Medulla oblongata (tissue), 1 donor: ENCODE results near the gene ANKFY1.
"Not testable (repeated sequence)": the region's sequence is repeated elsewhere in the genome, so short reads cannot be mapped to it uniquely, and the experiment has no call there.

ENCODE experiments used
- DNase-seq: peaks from one replicate; pipeline ENCODE4 v3.0.0-alpha.2; 2015; ENCODE audit errors: extremely low spot score

Gene ANKFY1

DNA sequence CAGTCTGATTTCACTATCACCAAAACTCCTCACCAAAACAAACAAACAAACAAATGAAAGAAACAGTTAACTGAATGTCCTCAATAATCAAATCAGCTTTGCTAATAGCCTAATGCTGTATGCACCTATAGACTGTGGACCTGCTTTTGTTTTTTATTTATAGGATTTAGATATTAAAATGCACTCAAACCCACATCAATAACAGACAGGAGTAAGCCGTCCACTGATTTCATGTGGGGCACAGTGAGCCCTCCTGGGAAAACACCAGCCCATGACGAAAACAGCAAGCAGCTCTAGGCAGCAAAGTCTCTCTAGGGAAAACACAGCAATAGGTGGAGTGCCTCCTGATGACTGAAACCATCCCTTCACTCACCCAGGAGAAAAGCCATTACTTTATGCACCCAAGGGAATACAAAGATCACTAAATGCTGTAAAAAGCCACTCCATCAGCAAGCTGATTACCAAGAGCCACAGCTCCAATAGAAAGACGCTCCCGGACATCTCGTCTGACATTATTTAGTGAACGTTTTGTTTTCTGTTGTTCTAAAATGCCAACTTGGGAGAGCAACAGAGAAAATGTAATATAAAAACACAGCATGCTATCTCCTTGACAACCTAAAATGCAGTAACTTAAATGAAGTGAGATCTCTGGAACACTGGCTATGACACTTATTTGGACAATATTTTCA is 47.8 kb downstream of the ANKFY1 start:
- DNase-seq = no peak

DNA sequence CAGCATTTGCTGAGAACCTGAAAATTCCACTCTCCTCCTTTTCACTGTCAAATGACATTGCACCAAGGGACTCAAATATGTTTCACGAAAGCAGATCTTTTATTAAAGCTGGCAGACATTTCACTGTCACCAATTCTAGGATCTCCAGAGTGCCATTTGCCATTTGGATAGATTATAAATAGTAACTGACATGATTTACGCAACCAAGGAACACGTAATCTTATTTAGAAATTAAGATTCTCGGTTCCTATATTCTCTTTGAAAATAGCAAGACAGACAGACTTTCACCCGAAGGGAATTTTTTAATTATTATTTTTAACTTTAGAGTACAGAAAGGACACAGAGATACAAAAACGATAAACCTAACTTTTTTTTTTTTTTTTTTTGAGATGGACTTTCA is 49.6 kb downstream of the ANKFY1 start:
- DNase-seq = no peak

DNA sequence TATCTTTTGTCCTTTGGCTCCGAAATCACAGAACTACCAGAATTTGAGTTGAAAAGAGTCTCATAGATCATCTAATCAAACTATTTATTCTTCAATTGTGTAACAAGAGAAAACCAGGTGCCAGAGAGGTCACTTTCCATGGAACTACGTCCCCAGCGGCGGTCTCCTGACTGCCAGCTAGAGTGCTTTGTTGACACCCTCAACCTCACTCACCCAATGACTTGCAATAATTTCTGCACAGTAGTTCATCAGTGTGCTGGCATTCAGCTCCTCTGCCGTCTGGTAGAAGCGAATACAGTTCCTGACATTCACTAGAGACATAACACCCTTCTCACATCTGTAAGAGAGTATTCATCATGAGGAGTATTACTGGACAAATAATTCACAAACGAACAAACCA is 54.2 kb downstream of the ANKFY1 start:
- DNase-seq = peak; percentile 57

DNA sequence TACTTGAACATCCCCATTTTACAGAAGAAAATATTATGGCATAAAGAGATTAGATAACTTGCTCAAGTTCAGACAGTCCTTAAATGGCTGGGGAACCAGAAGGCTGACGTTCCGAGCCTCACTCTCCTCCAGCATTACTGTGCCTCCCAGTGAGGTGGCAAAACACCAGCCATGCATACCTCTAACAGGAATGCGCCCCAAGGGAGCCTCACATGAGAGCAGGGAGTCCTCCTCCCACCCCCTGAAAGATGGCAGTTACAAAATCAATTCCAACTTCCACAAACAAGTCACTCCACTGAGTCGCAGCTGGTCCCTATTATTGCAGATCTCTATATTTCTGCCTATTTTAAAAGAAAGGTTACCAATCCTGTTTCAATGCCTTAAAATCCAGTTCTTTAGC is 55.5 kb downstream of the ANKFY1 start:
- DNase-seq = no peak

DNA sequence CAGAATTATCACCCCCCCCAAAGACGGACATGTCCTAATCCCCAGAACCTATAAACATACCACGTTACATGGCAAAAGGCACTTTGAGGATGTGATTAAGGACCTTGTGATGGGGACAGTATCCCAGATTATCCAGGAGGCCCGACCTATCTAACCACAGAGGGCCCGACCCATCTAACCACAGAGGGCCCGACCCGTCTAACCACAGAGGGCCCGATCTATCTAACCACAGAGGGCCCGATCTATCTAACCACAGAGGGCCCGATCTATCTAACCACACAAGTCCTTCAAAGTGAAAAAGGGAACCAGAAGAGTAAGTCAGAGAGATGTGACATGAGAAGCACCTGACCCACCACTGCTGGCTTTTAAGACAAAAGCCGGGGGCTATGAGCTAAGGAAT is 56.8 kb downstream of the ANKFY1 start:
- DNase-seq = no peak

DNA sequence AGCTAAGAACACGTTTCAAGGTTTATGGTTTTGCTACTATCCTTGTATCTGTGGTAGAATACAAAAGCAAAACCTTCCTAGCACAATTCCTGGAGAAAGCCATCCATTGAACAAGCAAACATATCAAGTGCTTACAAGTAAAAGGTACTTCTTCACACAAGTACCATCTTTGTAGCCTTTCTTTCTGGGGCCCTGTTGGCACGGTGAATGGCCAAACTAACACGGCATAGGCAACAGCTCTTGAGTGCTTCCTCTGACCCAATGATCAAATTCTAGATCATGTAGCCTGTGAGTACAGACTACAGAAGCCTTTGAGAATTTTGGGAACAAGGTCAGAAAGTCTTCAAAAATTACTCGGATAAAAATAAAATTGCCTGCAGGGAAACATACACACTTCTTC is 57.9 kb downstream of the ANKFY1 start:
- no peak for DNase-seq

DNA sequence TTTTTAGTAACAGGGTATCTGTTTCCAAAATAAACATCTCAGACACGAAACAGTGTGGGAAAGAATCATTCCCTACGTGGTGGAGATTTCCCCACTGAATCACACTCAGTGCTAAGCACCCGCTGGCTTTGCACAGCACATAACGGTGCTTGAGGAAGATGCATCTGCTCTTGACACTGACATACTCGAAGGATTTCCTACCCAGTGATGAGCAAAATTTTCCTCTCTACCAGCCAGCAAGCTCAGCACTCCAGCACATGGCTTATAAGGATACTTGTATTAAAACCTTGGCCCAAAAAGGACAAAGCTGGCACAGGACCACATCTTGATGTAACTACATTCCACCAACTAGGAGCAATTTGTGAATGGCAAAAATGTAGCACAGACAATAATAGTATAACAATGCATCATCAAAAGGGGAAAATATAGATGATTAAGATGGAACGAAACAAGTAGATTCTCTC is 59.0 kb downstream of the ANKFY1 start:
- no peak for DNase-seq

DNA sequence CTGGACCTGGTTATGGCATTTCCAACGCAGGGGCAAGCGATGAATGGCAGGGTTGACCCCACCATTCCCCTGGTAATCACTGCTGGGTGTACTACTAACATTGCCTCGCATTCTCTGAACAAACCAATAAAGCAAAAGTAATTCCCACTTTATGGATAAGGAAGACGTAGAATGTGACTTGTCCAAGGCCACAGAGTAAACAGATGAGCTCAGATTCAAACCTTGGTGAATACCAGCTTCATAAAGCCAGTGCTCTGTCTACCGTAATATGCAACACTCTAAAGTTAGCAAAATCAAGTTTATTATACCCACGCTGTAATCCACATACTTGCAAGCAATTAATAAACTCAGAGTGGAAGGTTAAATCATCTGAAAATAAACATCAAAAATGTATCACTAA is 59.6 kb downstream of the ANKFY1 start:
- DNase-seq = no peak

DNA sequence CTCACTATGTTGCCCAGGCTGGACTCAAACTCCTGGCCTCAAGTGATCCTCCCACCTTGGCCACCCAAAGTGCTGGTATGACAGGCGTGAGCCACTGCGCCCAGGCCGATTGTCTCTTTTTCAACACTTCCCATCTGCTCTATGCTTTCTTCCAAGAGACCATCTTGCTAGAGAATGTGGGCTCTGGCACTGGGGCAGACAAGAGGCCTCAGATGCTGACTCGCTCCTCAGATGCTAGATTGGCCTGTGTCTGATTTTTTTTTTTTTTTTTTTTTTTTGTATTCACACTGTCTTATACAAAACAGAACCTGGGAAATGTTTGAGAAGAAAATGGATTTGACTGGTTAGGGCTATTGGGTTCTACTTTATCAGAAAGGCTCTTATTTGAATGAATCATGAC is 62.6 kb downstream of the ANKFY1 start:
- DNase-seq = no peak

DNA sequence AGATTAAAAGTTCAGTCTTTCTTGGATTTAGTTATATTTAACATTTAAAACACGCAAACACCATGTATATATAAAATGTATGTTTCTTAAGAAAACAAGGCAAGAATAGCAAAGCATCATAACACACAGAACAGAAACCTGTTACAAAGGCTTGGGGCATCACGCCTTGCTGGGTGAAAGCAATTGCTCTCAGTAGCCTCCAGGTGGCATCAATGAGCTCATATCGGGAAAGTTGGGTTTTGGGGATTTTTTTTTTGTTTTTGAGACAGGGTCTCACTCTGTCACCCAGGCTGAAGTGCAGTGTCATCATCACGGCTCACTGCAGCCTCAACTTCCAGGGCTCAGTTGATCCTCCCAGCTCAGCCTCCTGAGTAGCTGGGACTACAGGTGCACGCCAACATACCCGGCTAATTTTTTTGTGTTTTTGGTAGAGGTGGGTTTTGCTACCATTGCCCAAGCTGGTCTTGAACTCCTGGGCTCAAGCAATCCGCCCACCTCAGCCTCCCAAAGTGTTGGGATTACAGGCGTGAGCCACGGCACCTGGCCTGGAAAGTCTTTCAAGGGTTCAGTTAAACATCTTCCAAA is 63.9 kb downstream of the ANKFY1 start:
- peak; percentile 57 for DNase-seq

DNA sequence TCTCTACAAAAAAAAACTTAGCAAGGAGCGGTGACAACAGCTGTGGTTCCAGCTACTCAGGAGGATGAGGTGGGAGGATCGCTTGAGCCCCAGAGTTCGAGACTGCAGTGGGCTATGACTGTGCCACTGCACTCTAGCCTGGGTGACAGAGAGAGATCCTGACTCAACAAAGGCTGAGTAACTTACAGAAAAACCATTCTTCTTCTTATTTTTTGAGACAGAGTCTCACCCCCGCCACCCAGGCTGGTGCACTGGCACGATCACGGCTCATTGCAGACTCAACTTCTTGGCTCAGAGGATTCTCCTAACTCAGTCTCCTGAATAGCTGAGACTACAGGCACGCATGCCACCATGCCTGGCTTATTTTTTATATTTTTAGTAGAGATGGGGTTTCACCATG is 64.8 kb downstream of the ANKFY1 start:
- no peak for DNase-seq

DNA sequence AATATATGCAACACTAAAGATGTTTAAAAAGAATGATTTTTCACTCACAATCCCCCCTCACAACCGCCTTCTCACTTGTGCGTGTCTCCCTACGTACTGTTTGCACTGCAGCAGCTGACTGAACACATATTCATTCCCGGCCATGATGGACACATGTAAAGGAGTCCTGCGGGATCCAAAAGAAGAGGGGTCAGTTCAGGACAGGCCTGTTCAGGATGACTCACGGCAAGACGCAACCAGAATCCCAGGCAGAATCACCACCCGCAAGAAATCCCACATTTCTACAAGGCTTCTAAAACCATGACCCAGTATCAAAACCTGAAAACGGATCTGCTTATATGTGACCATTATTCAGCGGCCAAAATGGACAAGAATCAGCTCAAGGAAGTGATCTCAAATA is 68.5 kb downstream of the ANKFY1 start:
- no peak for DNase-seq

DNA sequence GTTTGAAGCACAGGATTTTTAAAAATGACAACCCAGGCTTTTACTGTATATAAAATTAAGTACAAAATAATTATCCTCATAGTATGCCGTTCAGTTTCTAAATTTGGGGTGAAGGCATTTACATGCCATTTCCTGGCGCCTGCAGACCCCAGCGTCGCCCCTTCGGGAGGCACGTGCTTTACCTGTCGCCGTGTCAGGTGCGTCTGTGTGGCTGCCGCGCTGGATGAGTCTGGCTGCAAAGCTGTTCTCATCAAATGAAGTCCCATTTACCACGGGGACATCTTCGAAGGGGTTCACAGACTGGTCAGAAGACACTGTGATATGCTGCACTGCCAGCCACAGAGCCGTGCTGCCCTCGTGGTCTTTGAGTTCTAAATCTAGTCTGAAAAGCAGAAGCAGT is 69.0 kb downstream of the ANKFY1 start:
- DNase-seq = no peak

DNA sequence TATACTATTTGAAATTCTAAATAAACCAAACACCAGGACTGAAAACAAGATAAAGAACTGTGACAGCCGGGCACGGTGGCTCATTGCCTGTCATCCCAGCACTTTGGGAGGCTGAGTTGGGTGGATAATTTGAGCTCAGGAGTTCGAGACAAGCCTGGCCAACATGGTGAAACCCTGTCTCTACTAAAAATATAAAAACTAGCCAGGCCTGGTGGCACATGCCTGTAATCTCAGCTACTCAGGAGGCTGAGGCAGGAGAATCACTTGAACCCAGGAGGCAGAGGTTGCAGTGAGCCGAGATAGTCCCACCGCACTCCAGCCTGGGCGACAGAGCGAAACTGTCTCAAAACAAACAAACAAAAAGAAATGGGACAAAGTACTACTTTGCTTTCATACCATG is 73.0 kb downstream of the ANKFY1 start:
- not testable (repeated sequence) for DNase-seq

DNA sequence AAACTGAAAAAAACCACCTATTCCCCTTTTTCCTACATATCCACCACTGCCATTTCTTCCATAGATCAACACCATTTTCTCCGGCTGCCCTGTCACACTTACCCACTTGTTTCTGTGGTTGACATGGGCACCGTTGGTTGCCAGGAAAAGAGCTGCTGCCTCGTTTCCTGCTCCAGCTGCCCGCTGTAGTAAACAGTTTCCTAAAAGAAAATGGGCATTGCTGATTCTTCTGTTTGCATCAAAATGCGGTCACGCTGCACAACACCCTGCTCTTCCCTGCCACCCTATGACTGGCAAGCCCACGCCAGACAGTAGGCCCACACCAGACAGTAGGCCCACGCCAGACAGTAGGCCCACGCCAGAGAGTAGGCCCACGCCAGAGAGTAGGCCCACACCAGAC is 74.5 kb downstream of the ANKFY1 start:
- no peak for DNase-seq

DNA sequence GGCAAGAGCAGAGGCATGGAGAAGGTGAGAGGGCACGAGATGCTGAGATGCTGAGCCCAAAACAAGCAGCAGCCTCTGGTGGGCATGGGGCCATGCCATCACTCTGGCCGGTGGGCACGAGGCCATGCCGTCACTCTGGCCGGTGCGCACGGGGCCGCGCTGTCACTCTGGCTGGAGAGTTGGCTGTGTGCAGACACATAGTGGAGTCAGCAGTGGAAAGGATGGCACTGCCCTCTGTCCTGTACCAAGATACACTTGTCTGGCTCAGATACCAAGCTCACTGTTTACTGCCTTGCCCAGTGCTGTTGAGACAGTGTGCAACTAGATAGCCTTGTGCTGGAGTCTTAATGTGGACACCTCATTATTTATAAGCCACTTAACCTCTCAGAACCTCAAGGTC is 75.7 kb downstream of the ANKFY1 start:
- no peak for DNase-seq

DNA sequence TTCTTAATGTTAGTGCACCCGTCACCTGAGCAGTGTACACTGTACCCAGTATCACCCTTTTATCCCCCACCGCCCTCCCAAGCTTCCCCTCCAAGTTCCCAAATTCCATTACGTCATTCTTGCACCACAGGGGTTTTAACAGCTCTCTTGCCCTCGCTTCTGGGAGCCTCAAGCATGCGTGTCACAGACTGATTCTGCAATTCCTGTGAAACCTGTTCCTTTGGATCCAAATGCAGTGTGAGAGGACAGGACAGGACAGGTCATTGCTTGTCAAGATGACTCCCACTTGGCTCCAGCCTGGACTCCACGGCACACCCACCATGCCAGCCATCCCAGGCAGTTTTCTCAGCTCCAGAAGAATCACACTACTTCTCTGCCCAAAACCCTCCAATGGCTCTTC is 76.7 kb downstream of the ANKFY1 start:
- no peak for DNase-seq

DNA sequence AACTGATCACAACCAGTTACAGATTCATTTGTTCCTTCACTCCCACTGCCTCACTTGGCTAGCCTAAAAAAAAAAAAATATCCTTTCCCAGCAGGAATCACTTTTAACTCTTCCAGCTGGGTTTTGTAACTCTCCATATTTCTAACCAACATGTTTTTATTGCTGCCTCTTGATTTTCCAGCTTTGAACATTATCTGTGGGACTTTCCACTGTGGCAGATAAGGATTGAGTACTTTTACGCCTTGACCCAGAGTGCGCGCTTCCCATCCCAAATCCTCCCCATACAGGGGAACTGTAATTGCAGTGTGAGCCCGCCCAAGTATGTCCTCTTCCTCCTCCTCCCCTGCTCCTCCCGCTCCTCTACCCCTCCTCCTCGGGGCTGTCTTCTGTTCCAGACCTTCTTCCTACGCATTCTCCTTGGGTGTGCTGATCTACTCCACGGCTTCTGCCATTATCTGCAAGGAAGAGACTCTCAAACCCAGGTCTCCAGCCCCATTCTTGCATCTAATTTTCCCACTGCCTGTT is 77.4 kb downstream of the ANKFY1 start:
- no peak for DNase-seq

DNA sequence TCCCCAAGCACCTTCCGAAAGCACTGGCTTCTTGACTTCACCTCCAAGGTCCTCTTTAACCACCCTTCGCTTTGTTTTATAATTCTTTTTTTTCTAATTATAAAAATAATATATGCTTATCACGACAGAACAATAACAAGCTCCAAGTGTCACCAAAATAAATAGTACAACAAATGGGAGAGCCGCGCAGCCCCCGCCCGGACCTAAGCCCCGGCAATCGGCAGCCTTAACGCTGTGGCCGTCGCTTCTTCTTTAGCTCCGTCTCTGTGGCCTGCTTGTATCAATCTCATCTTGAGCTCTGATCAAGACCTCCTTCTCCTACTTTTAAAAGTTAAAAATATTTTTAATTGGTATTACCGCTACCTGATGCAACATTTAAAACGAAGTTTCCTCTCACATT is 78.1 kb downstream of the ANKFY1 start:
- DNase-seq = no peak

DNA sequence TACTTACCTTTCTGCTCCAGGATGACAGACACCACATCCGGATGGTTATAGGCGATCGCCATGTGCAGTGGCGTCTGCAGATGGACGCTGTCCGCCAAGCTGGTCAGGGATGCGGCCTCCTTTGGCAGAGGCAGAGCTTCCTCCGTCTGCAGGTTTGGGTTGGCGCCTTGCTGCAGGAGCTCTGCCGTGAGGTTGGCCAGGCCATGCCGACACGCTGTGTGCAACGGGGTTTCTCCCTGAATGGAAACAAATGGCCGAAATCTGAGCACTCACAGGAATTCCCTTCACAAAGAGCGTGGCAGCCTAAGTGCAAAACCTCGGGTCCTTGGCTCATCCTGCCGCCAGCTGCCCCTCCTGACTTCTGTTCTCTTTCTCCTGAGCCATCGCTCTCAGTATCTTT is 79.0 kb downstream of the ANKFY1 start:
- DNase-seq = no peak

DNA sequence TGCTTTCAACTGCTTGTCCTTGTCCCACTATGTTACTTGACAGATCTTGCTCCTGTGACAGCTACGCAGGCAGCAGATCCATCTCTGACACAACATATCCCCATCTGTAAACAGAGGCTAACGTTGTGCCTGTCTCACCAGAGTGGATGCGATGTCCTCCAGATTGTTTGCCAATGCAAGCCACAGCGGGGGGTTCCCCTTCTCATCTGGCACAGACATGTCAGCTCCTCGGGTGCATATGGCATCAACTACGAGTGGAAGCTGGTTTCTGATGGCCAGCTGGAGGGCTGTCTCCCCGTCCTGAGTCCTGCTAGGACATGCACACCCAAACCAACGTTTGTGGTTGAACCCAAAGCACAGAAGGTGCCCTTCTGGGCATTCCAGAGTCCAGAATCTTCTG is 81.7 kb downstream of the ANKFY1 start:
- DNase-seq = no peak

DNA sequence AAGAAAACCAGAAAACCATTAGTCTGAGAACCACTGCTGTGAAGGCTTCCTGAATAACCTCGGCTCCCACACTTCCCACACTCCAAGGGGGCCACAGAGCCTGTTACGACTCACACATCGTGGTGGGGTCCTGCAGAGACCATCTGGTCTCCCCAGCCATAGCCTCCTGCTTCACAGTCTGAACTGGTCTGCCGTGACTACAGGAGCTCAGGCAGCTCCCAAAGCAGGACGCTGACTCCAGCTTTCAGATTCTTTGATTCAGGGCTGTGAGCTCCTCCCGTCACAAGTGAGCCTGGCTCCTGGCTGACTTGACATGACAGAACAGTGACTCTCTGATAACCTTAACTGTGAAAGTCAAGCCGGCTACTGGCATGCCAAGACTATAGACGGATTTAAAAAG is 83.0 kb downstream of the ANKFY1 start:
- DNase-seq = no peak

DNA sequence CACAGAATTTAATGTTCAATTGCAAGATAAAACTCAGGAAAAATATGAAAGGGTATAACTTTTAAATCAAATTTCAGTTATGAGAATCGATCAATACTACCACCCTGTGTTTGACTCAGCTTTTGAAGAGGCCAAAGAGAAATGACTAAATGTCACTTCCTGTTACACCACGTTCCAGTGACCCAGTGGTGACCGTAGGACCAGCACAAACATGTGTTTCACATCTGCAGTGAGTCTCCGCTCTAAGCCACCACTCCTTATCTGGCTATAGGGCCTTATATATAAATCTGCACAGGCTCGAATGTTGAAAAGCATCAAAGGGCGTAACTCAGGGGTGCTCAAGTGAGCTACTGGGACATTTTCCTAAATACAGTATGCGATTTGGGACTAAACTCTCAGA is 84.7 kb downstream of the ANKFY1 start:
- no peak for DNase-seq

DNA sequence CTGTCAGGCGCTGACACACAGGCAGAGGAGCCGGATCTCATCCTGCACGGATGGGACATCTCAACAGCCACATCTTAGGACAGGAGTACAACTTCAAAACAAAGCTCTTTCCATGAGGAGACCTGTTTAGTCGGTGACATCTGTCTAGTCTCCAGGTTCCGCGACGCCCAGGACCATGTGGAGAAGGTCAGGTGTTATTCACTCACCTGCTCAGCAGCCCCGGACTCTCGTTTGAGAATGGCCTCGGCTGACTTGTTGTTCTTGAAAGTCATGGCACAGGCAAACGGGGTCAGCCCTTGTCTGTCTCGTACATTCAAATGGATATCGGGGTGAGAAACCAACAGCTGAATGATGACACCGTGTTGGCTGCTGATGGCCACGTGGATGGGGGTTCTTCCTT is 85.1 kb downstream of the ANKFY1 start:
- no peak for DNase-seq
